Smooth muscle cell of the coronary artery (primary cell): Measurements from ENCODE around the gene AURKAIP1. TPM values are rescaled to one million over a fixed set of nuclear protein-coding genes. Genes with fewer than 3 reads are reported as not detected.

Source experiments
- total RNA-seq: library from RNA; depleted of rRNA; stranded (reverse); fragments of >200 nt; gene quantifications from 2 replicates; pipeline ENCODE4 v1.2.3, GENCODE V29; 2014; ENCODE audit warnings: low replicate concordance

AURKAIP1 gene
- 51.0 and 109 TPM in 2 replicates for total RNA-seq

DNA sequence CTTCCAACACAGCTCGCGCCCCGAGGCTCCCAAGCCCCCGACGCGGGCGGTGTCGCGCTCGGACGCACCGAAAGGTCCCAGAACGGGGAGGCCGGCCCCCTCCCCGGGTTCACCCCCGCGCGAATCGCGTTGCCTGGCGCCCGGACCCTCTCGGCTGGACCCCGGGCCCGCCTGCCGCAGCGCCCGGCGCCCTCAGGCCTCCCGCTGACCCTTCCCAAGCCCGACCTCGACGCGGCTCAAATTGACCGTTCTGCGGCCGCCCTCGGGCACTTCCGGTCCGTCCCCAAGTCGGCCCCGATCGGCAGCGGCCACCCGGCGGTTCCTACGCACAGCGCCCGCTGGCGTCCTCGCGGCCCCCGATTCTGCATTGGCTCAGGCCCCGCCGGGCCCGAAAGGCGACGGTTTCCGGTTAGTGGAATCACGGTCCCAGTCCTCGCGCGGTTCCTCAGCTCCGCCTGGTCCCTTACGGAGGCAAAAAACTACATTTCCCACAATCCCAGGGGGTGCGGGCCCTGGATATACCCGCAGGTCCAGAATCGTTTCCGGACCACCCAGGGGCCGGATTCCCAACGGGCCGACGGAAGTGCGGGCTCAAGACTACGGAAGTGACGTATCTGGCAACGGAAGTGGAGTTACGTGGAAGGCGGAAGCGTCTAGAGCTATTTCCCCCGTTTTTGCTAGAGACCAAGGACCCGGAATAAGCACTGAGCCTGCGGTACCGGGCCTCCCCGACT, at the start of gene AURKAIP1:
Gene AURKAIP1, minus strand, starts transcription at position 279 of the 734 bp plus-strand sequence. CDS start 451 bp downstream, outside the sequence.

DNA sequence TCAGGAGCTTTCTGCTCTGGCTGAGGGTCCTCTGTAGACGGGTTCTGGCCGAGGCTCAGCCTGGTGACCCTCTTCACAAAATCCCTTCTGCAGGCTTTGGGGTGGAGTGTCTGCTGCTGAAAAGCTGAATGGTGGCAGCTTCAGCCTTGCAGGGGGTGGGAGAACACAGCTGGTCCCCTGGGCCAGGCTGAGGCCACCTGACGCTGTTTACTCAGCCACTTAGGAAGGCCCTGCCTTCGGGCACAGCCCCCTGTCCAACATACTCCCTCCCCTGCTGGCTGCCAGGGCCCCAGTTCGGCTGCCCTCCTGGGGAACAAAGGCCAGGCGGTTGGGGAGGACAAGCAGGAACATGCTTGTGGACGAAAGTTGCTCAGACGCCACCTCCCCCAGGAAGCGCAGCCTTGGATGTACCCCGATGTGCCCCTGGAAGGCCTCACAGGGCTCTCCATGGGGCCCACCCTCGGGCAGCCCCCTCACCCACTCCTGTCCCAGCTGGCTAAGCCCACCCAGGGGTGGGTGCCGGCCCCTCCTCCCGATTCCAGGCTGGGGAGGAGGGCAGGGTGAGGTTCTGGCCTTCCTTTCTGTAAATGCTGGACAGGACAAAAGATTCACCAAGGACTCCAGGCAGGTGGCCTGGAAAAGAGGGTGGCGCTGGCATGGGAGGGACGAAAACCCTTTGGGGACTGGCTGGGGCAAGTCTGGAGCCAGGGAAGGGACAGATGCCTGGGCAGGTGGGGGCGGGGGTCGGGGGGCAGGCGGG, 46.3 kb upstream of the AURKAIP1 start, which contains the start of gene ANKRD65:
Gene ANKRD65, minus strand, starts transcription at position 130 of the 760 bp plus-strand sequence. CDS start 271 bp downstream, outside the sequence.

GRCh38 chr1:1406821-1407635, 32.0 kb upstream of the AURKAIP1 start, which contains the start of gene MRPL20:
TSS of gene MRPL20 (minus strand) at chr1:1407293. CDS start at chr1:1407217, 76 bp downstream.

GRCh38 chr1:1399187-1399871, 24.3 kb upstream of the AURKAIP1 start, which contains the start of gene CCNL2:
TSS of gene CCNL2 (minus strand) at chr1:1399335. CDS start at chr1:1399306, 29 bp downstream.

GRCh38 chr1:1358433-1359271, 16.4 kb downstream of the AURKAIP1 start, which contains the start of gene MXRA8:
TSS of gene MXRA8 (minus strand) at chr1:1358555. CDS start at chr1:1358504, 51 bp downstream.

DNA sequence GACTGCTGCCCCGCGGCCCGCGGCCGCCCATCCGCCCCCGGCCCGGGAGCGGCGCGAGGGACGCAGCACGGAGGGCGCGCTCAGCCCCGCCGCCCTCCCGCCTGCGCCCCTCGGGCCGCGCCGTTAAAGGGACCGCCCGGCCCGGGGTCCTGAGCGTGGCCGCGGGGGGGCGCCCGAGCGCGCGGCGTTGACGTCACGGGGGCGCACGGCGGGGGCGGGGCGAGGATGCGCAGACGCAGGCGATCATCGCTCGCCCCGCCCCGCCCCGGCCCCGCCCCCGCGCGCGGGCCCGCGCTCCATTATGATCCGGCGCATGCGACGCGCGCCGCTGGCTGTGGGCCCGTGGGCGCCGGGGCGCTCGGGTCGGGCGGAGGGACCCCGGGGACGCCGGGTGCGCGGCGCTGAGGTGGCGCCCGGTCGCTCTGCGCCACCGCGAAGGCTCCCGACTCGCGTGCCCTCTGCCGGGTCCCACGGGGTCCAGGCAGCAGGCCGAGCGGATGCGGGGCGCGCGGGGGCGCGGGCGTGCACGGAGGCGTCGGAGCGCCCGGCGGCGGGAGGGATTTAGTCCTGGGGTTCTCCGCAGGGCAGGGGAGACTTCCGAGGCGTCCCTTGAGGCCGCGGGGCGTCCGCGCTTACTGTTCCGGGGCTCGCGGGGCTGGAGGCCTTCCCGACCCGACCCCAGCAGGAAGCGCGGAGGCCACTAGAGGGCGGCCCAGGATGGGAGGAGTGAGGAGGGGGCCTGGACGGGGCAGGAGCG, 25.6 kb downstream of the AURKAIP1 start, which contains the start of gene DVL1:
Gene DVL1, minus strand, starts transcription at position 163 of the 757 bp plus-strand sequence. CDS start 353 bp downstream, outside the sequence.

GRCh38 chr1:1331068-1331965, 43.7 kb downstream of the AURKAIP1 start, which contains the start of gene TAS1R3:
TSS of gene TAS1R3 (plus strand) at chr1:1331280. CDS start at chr1:1331346, 66 bp downstream.

GRCh38 chr1:1324524-1325287, 50.3 kb downstream of the AURKAIP1 start, which contains the start of the genes CPTP and INTS11:
TSS of gene CPTP (plus strand) at chr1:1324802. CDS start at chr1:1326911, 2,109 bp downstream.
TSS of gene INTS11 (minus strand) at chr1:1324660. CDS start at chr1:1324608, 52 bp downstream.

Other genes with a start within 250 kb of the AURKAIP1 start
- gene TTLL10, start 201.3 kb downstream of the AURKAIP1 start, total RNA-seq: not detected in 2 replicates
- not detected in 2 replicates for gene TNFRSF18, start 168.6 kb downstream of the AURKAIP1 start, total RNA-seq
- gene TNFRSF4, start 161.1 kb downstream of the AURKAIP1 start, total RNA-seq: not detected in 2 replicates
- 100 and 148 TPM in 2 replicates for gene SDF4, start 143.2 kb downstream of the AURKAIP1 start, total RNA-seq
- gene B3GALT6, start 143.0 kb downstream of the AURKAIP1 start, total RNA-seq: 9.9 and 24.7 TPM in 2 replicates
- 0.35 and 0.53 TPM in 2 replicates for gene C1QTNF12, start 128.5 kb downstream of the AURKAIP1 start, total RNA-seq
- 9.9 and 30.1 TPM in 2 replicates for gene UBE2J2, start 101.4 kb downstream of the AURKAIP1 start, total RNA-seq
- gene SCNN1D, start 94.8 kb downstream of the AURKAIP1 start, total RNA-seq: 0.38 and 0.47 TPM in 2 replicates
- gene ACAP3, start 67.3 kb downstream of the AURKAIP1 start, total RNA-seq: 22.7 and 64.0 TPM in 2 replicates
- gene PUSL1, start 66.6 kb downstream of the AURKAIP1 start, total RNA-seq: 4.7 and 14.8 TPM in 2 replicates
- gene INTS11, start 50.5 kb downstream of the AURKAIP1 start, total RNA-seq: 52.0 and 105 TPM in 2 replicates
- gene CPTP, start 50.4 kb downstream of the AURKAIP1 start, total RNA-seq: 4.3 and 8.5 TPM in 2 replicates
- 0.15 and 0.35 TPM in 2 replicates for gene TAS1R3, start 43.9 kb downstream of the AURKAIP1 start, total RNA-seq
- gene DVL1, start 25.8 kb downstream of the AURKAIP1 start, total RNA-seq: 72.2 and 104 TPM in 2 replicates
- 200 and 222 TPM in 2 replicates for gene MXRA8, start 16.7 kb downstream of the AURKAIP1 start, total RNA-seq
- gene CCNL2, start 24.1 kb upstream of the AURKAIP1 start, total RNA-seq: 92.2 and 99.7 TPM in 2 replicates
- gene MRPL20, start 32.1 kb upstream of the AURKAIP1 start, total RNA-seq: 59.4 and 118 TPM in 2 replicates
- gene ANKRD65, start 46.1 kb upstream of the AURKAIP1 start, total RNA-seq: 0.23 TPM in 2 replicates
- 1.5 and 1.6 TPM in 2 replicates for gene VWA1, start 60.5 kb upstream of the AURKAIP1 start, total RNA-seq
- gene ATAD3C, start 74.5 kb upstream of the AURKAIP1 start, total RNA-seq: under 0.01 and 0.15 TPM in 2 replicates
- gene ATAD3B, start 96.6 kb upstream of the AURKAIP1 start, total RNA-seq: 15.9 and 18.1 TPM in 2 replicates
- gene ATAD3A, start 137.0 kb upstream of the AURKAIP1 start, total RNA-seq: 20.5 and 40.8 TPM in 2 replicates
- 1.6 and 5.6 TPM in 2 replicates for gene TMEM240, start 165.4 kb upstream of the AURKAIP1 start, total RNA-seq
- gene SSU72, start 199.7 kb upstream of the AURKAIP1 start, total RNA-seq: 24.2 and 47.0 TPM in 2 replicates
- gene FNDC10, start 224.9 kb upstream of the AURKAIP1 start, total RNA-seq: 0.45 and 0.82 TPM in 2 replicates
- gene MIB2, start 240.3 kb upstream of the AURKAIP1 start, total RNA-seq: 60.0 and 184 TPM in 2 replicates